ENCODE measurements around the gene GAGE10. TPM values are rescaled to one million over a fixed set of nuclear protein-coding genes. Genes with fewer than 3 reads are reported as not detected.

Gene GAGE10
- total RNA-seq, 4 donors from 2014 or later = 1.2 TPM; not detected in 3

GRCh38 chrX:49272421-49272820 is 31.0 kb upstream of the GAGE10 start:
- H3K27ac ChIP-seq (replicated peaks in 1 of 4) = no peak overlapping the region
- intact Hi-C loops (cut with DNase I) = no loop called here

GRCh38 chrX:49273181-49273727 is 30.2 kb upstream of the GAGE10 start:
- no peak for DNase-seq (ENCODE audit: extremely low spot score)
- TF ChIP-seq CTCF (IDR thresholded peaks at IDR 0.05) = no peak
- no peak for TF ChIP-seq EP300 (IDR thresholded peaks at IDR 0.05)
- TF ChIP-seq POLR2A (IDR thresholded peaks at IDR 0.05; ENCODE audit: low read depth) = no peak
- no peak for TF ChIP-seq POLR2AphosphoS5 (IDR thresholded peaks at IDR 0.05)
- Histone ChIP-seq H3K4me3 (no peak overlapping the region), H3K27ac (replicated peaks in 1 of 4) (no peak overlapping the region), H3K36me3 (no peaks in the 10 kb centered on the region), H3K9me3 (no peaks in the 10 kb centered on the region), H3K27me3 (no peaks in the 10 kb centered on the region), H3K4me1 (peaks cover 8 to 51% (median 48%) of the 10 kb centered on the region in 4 donors)
- 79% methylated on average over 8 of the region's 8 CpGs for WGBS
- intact Hi-C loops (cut with DNase I) = no loop called here

More at GRCh38 chrX:49272421-49272820, 31.0 kb upstream of the GAGE10 start:
- peaks cover 8 to 53% (median 49%) of the 10 kb centered on the region in 4 donors for H3K4me1 ChIP-seq
- TF ChIP-seq POLR2AphosphoS5 (IDR thresholded peaks at IDR 0.05) (no peak), POLR2A (IDR thresholded peaks at IDR 0.05; ENCODE audit: low read depth) (no peak), CTCF (IDR thresholded peaks at IDR 0.05) (no peak), EP300 (IDR thresholded peaks at IDR 0.05) (no peak)
- H3K27me3 ChIP-seq = no peaks in the 10 kb centered on the region
- DNase-seq (ENCODE audit: extremely low spot score) = no peak
- 48% methylated on average over 6 of the region's 6 CpGs for WGBS
- H3K9me3 ChIP-seq = no peaks in the 10 kb centered on the region
- H3K4me3 ChIP-seq = no peak overlapping the region
- H3K36me3 ChIP-seq = no peaks in the 10 kb centered on the region

GRCh38 chrX:49276207-49276606 is 27.2 kb upstream of the GAGE10 start:
- peaks cover 8 to 36% (median 34%) of the 10 kb centered on the region in 4 donors for H3K4me1 ChIP-seq
- no peak overlapping the region for H3K4me3 ChIP-seq
- H3K9me3 ChIP-seq = no peaks in the 10 kb centered on the region
- no peak for DNase-seq (ENCODE audit: extremely low spot score)
- TF ChIP-seq POLR2AphosphoS5 (IDR thresholded peaks at IDR 0.05) (no peak), EP300 (IDR thresholded peaks at IDR 0.05) (no peak), POLR2A (IDR thresholded peaks at IDR 0.05; ENCODE audit: low read depth) (no peak), CTCF (IDR thresholded peaks at IDR 0.05) (no peak)
- WGBS = 58% methylated on average over 1 of the region's 1 CpG
- no peaks in the 10 kb centered on the region for H3K36me3 ChIP-seq
- intact Hi-C loops (cut with DNase I) = no loop called here
- no peaks in the 10 kb centered on the region for H3K27me3 ChIP-seq
- no peak overlapping the region for H3K27ac ChIP-seq (replicated peaks in 1 of 4)

GRCh38 chrX:49276671-49277534 is 26.5 kb upstream of the GAGE10 start:
- Histone ChIP-seq H3K27ac (replicated peaks in 1 of 4) (peak overlapping the region in 1 of 4 donors; percentile 10), H3K9me3 (no peaks in the 10 kb centered on the region), H3K4me1 (peaks cover 4 to 29% (median 27%) of the 10 kb centered on the region in 4 donors), H3K36me3 (no peaks in the 10 kb centered on the region), H3K27me3 (no peaks in the 10 kb centered on the region), H3K4me3 (no peak overlapping the region)
- TF ChIP-seq POLR2A (IDR thresholded peaks at IDR 0.05; ENCODE audit: low read depth) (no peak), POLR2AphosphoS5 (IDR thresholded peaks at IDR 0.05) (no peak), CTCF (IDR thresholded peaks at IDR 0.05) (no peak), EP300 (IDR thresholded peaks at IDR 0.05) (no peak)
- WGBS = 72% methylated on average over 18 of the region's 19 CpGs
- intact Hi-C loops (cut with DNase I) = no loop called here
- no peak for DNase-seq (ENCODE audit: extremely low spot score)
